WI38 (cell line): ENCODE results near the gene CAPG.

Source experiments
- H3K4me3 ChIP-seq: 2 replicates; pipeline ENCODE4 v1.5.1; 2011; ENCODE audit warnings: low read depth, mild to moderate bottlenecking, control low read depth, low read length
- CTCF ChIP-seq: IDR thresholded peaks from 2 replicates; pipeline ENCODE4 v1.5.1; 2012; ENCODE audit warnings: low read depth, mild to moderate bottlenecking, control low read depth, low read length

Gene CAPG

DNA sequence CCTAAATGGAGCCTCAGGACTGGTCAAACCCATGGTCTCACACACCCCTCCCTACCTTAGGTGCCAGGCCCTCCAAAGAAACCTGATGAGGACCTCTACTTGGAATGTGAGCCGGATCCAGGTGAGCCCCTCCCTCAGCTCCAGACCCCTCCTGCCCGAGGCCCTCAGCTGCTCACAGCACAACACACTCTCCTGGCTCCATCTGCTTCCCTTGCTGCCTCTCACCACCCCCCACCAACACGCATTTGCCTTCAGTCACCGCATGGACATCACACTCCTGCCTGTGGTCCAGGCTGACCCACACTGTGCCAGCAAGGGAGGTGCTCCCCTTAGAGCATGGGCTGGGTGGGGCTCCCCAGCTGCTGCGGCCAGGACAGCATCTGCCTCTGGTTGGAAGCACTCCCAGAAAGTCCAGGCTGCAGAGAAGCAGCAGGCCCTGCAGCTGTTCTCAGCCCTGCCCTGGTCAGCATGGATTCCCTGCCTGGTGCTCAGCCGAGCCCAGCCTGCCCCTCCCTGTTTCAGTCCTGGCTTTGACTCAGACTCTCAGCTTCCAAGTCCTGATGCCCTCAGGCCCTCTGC, 23.4 kb upstream of the CAPG start:
- no peak for TF ChIP-seq CTCF
- H3K4me3 ChIP-seq = no peak overlapping the region

GRCh38 chr2:85431570-85432205, 21.5 kb upstream of the CAPG start:
- H3K4me3 ChIP-seq = no peak overlapping the region
- no peak for TF ChIP-seq CTCF

DNA sequence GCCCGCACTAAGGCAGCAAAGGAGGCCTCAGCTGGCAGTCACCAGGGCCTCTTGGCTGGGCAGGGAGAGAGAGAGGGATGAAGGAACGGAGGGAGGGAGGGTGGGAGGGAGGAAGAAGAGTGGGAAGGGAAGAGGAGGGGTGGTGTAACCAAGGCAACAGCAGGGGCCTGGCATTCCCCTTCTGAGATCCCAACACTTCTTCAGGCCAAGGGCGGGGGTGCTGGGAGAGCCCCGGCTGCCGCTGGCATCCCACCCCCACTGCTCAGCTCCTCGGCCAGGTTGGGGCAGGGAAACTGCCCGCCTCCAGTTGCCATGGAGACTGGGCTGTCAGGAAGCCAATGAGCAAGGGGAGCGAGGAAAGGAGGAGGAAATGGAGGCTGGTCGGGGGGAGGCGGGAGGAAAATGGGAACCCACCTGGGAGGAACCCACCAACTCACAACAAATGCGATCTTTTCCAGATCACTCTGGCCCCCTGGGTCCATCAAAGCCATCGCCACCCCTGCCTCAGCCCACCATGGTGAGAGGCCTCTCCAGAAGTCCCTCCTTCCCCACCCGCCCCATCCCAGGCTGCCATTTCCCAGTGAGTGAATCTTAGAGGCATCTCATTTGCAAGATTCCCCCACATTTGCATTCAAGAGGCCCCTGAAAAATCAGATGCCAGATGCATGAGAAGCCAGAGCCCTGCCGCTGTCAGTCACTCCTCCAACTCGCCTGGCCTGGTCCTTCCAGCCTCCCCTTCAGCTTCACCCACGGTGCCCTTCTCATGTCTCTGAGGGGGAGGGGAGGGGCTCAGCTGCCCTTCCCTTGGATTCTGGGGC, 20.8 kb upstream of the CAPG start:
- no peak for TF ChIP-seq CTCF
- H3K4me3 ChIP-seq = no peak overlapping the region

DNA sequence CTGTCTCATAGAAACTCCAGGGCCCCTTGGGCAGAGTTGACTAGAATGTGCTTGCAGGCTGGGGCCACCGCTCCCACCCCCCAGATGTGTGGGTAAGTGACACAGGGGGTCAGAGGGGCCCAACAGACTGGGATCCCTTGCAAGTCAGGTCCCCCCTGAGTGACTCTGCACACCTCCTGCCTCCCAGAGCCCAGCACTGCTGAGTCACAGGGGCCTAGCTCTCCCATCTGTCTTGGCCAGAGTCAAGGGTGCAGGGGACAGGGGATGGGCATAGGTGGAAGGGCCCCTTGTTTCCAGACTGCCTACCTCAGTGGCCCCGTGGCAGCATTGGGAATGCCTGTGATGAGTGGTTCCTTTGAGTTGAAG, 19.7 kb upstream of the CAPG start:
- TF ChIP-seq CTCF = no peak
- H3K4me3 ChIP-seq = no peak overlapping the region

GRCh38 chr2:85429213-85429923, 19.2 kb upstream of the CAPG start:
- no peak overlapping the region for H3K4me3 ChIP-seq
- no peak for TF ChIP-seq CTCF

DNA sequence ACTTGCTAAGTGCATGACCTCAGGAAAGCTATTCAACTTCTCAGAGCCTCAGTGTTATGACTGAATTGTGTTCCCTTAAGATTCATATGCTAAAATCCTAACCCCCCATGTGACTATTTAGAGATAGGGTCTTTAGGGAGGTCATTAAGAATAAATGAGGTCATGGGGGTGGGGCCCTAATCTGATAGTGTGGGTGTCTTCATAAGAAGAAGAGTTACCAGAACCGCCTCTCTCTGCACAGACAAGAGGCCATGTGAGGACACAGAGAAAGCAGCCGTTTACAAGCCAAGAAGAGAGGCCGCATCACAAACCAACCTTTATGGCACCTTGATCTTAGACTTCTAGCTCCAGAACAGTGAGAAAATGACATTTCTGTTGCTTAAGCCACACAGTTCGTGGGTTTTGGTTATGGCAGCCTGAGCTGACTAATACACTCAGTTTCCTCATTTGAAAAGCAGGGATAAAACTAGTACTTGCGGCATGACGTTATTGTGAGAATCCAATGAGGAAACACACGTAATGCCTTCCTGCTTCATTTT, 18.2 kb upstream of the CAPG start:
- no peak for TF ChIP-seq CTCF
- no peak overlapping the region for H3K4me3 ChIP-seq
